Measurements from ENCODE around the gene ATG2A.

DNA sequence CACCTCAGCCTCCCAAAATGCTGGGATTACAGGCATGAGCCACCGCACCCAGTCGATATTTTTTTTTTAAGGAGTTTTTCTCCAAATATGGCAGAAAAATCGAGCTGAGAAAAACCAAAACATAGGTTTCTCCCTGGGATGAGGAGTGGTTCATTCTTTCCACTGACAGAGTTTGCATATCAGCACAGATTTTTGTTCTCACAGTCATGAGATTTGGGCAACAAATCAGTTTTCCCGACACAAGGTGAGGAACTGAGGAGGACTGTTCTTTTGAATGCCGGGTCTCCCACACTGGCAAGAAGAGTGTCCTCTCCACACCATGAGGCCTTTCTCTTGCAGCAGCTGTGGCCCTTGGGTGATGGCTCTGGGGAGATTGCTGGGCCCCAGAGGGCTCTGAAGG is 34.8 kb downstream of the ATG2A start:
- TF ChIP-seq, protein P1, sequence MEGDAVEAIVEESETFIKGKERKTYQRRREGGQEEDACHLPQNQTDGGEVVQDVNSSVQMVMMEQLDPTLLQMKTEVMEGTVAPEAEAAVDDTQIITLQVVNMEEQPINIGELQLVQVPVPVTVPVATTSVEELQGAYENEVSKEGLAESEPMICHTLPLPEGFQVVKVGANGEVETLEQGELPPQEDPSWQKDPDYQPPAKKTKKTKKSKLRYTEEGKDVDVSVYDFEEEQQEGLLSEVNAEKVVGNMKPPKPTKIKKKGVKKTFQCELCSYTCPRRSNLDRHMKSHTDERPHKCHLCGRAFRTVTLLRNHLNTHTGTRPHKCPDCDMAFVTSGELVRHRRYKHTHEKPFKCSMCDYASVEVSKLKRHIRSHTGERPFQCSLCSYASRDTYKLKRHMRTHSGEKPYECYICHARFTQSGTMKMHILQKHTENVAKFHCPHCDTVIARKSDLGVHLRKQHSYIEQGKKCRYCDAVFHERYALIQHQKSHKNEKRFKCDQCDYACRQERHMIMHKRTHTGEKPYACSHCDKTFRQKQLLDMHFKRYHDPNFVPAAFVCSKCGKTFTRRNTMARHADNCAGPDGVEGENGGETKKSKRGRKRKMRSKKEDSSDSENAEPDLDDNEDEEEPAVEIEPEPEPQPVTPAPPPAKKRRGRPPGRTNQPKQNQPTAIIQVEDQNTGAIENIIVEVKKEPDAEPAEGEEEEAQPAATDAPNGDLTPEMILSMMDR (IDR thresholded peaks at IDR 0.05) = no peak
- no peak for TF ChIP-seq EZH2 (IDR thresholded peaks at IDR 0.05)
